Astrocyte (in vitro differentiated cells and primary cell): ENCODE data around the gene VPS37B. TPM values are rescaled to one million over a fixed set of nuclear protein-coding genes. Genes with fewer than 3 reads are reported as not detected.

Source experiments
- DNase-seq: peaks from one replicate; pipeline ENCODE4 v3.0.0-alpha.2; 2010; ENCODE audit warnings: low read depth
- FAIRE-seq: peaks from 2 replicates; lab custom pipeline; 2011; peaks lifted over from hg19 to GRCh38; lab: Jason Lieb, UNC
- H2AFZ ChIP-seq: 2 replicates; pipeline ENCODE4 v1.6.0; 2012; ENCODE audit warnings: low read depth, low read length, inconsistent platforms
- H3K27ac ChIP-seq: 2 replicates; pipeline ENCODE4 v1.5.1; 2011; ENCODE audit warnings: low read depth, low read length, inconsistent platforms
- H3K27me3 ChIP-seq: 2 replicates; pipeline ENCODE4 v1.6.0; 2011; ENCODE audit warnings: low read length, inconsistent platforms; ENCODE audit not compliant: insufficient read depth
- H3K36me3 ChIP-seq: 2 replicates; pipeline ENCODE4 v1.5.1; 2011; ENCODE audit warnings: low read length, inconsistent platforms; ENCODE audit not compliant: insufficient read depth
- H3K4me1 ChIP-seq: 2 replicates; pipeline ENCODE4 v1.5.1; 2011; ENCODE audit warnings: low read length, inconsistent platforms; ENCODE audit not compliant: insufficient read depth
- H3K4me2 ChIP-seq: 2 replicates; pipeline ENCODE4 v1.6.0; 2012; ENCODE audit warnings: low read length, inconsistent platforms
- H3K4me3 ChIP-seq: 2 replicates; pipeline ENCODE4 v1.5.1; 2011; ENCODE audit warnings: low read depth, mild to moderate bottlenecking, low read length, inconsistent platforms; ENCODE audit not compliant: insufficient read depth
- H3K79me2 ChIP-seq: 2 replicates; pipeline ENCODE4 v1.6.0; 2012; ENCODE audit warnings: mild to moderate bottlenecking, low read length, inconsistent platforms; ENCODE audit not compliant: insufficient read depth
- H3K9ac ChIP-seq: 2 replicates; pipeline ENCODE4 v1.6.0; 2012; ENCODE audit warnings: mild to moderate bottlenecking, low read length, inconsistent platforms
- H3K9me3 ChIP-seq: 2 replicates; pipeline ENCODE4 v1.5.1; 2012; ENCODE audit warnings: low read depth, mild to moderate bottlenecking, low read length, inconsistent platforms; ENCODE audit not compliant: insufficient read depth
- H4K20me1 ChIP-seq: 2 replicates; pipeline ENCODE4 v1.6.0; 2012; ENCODE audit warnings: low read length, inconsistent platforms; ENCODE audit not compliant: insufficient read depth
- H3K27ac Mint-ChIP-seq: one replicate; pipeline ENCODE4 v1.8.0; 2021; ENCODE audit warnings: mild to moderate bottlenecking, mixed read lengths; ENCODE audit not compliant: unreplicated experiment
- H3K27me3 Mint-ChIP-seq: one replicate; pipeline ENCODE4 v1.8.0; 2021; ENCODE audit warnings: low read depth, mixed read lengths; ENCODE audit not compliant: unreplicated experiment
- H3K36me3 Mint-ChIP-seq: one replicate; pipeline ENCODE4 v1.8.0; 2021; ENCODE audit warnings: low read depth, mixed read lengths; ENCODE audit not compliant: unreplicated experiment
- H3K4me1 Mint-ChIP-seq: one replicate; pipeline ENCODE4 v1.8.0; 2021; ENCODE audit warnings: low read depth, mixed read lengths; ENCODE audit not compliant: unreplicated experiment
- H3K4me3 Mint-ChIP-seq: one replicate; pipeline ENCODE4 v1.8.0; 2021; ENCODE audit warnings: mild to moderate bottlenecking, moderate library complexity, mixed read lengths; ENCODE audit not compliant: unreplicated experiment
- H3K9me3 Mint-ChIP-seq: one replicate; pipeline ENCODE4 v1.8.0; 2021; ENCODE audit warnings: mild to moderate bottlenecking, mixed read lengths; ENCODE audit not compliant: unreplicated experiment
- EZH2 ChIP-seq: IDR thresholded peaks from 2 replicates; pipeline ENCODE4 v1.6.1; 2012; ENCODE audit warnings: mild to moderate bottlenecking, low read length, inconsistent platforms; ENCODE audit not compliant: insufficient read depth
- total RNA-seq: library from RNA; stranded (reverse); gene quantifications from 2 replicates; pipeline ENCODE4 v1.2.1, GENCODE V29; 2021
- TF ChIP-seq, protein P1 (sequence below): IDR thresholded peaks from 2 replicates; pipeline ENCODE4 v1.5.1; 2011; ENCODE audit warnings: low read depth, mild to moderate bottlenecking, inconsistent platforms, low read length, moderate library complexity; ENCODE audit not compliant: insufficient read depth

Gene VPS37B
- total RNA-seq, 1 donor from 2014 or later = 31.4 TPM

DNA sequence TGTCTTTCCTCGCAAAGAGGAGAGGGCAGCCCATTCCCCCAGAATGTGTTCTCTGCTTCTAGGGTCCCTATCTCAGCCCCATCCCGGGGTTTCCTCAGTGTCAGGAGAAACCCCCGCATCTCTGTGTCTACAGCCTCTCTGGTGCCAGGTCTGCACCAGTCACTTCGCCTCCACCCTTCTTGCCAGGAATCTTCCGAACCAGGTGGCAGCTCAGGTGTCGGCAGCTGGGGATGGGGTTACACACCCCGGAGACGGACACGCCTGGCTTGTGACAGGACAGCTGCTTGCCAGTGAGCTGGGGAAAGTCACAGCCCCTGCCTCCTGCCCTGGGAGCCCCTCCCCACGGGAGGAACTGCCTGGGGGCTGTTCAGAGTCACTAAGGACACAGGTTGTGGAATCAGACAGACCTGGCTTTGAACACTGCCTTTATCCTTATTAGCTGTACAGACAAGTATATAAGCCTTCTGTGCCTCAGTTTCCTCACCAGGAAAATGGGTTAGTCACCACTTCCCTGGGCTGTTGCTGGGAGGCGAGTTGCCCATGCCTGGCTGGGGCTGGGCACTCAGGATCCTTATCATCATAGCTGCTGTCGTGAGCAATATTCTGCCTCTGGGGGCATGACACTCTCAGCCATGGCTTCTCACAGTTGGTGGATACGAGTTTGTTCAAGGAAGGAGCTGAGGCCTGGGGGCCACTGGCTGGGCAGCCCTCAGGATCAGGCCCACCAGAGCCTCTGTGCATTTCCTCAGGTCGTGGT lies 49.9 kb downstream of the VPS37B start:
- no peak for FAIRE-seq
- Histone ChIP-seq H3K27me3 (no peaks in the 10 kb centered on the region), H3K4me2 (no peak overlapping the region), H3K36me3 (no peaks in the 10 kb centered on the region), H3K9ac (no peak overlapping the region), H3K4me3 (no peak overlapping the region), H3K9me3 (no peaks in the 10 kb centered on the region), H3K4me1 (peaks cover 19% of the 10 kb centered on the region), H3K27ac (no peak overlapping the region), H3K79me2 (peaks cover 7% of the 10 kb centered on the region), H2AFZ (no peak overlapping the region), H4K20me1 (peaks cover 3% of the 10 kb centered on the region)
- Mint-ChIP-seq H3K27ac (no peak overlapping the region), H3K36me3 (peaks cover 5% of the 10 kb centered on the region), H3K9me3 (no peaks in the 10 kb centered on the region), H3K4me3 (no peak overlapping the region), H3K4me1 (peaks cover 13% of the 10 kb centered on the region), H3K27me3 (no peaks in the 10 kb centered on the region)
- TF ChIP-seq, protein P1, sequence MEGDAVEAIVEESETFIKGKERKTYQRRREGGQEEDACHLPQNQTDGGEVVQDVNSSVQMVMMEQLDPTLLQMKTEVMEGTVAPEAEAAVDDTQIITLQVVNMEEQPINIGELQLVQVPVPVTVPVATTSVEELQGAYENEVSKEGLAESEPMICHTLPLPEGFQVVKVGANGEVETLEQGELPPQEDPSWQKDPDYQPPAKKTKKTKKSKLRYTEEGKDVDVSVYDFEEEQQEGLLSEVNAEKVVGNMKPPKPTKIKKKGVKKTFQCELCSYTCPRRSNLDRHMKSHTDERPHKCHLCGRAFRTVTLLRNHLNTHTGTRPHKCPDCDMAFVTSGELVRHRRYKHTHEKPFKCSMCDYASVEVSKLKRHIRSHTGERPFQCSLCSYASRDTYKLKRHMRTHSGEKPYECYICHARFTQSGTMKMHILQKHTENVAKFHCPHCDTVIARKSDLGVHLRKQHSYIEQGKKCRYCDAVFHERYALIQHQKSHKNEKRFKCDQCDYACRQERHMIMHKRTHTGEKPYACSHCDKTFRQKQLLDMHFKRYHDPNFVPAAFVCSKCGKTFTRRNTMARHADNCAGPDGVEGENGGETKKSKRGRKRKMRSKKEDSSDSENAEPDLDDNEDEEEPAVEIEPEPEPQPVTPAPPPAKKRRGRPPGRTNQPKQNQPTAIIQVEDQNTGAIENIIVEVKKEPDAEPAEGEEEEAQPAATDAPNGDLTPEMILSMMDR = no peak
- no peak for TF ChIP-seq EZH2
- no peak for DNase-seq

DNA sequence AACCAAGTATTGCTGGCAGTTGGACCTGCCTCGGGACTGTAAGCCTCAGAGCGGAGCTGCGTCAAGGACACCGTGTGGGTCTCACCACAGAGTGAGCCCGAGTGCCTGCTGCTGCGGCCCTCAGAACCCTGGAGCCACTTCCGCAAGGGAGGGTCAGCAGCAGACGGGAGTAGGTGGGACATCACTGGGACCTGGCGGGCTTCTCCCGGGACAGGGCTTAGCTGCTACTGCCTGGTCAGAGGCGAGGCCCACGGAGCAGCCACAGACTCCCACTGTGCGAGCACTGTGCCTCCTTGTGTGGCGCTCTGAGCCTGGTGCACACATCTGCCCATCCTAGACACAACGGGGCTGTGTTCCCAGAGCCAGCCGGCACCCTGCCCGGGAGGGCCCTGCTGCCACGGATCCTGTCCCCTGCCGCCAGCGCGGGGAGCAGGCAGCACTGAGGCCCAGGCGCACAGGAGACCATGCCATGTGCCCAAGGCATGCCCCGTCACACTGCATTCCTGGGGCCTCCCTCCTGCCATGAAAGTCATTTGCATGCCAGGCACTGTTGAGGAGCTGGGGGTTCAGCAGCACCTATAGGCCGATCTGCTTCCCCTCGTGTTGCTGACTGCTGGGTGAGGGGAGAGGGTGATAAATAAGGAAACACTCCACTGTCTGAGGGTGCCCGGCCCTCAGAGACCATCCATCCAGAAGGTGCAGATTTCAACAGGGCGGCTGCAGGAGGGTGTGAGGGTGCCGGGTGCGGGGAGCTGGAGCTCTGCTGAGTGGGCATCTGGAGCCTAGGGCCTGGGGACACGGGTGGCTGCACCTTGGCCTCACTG lies 50.7 kb downstream of the VPS37B start:
- H3K36me3 Mint-ChIP-seq = peaks cover 5% of the 10 kb centered on the region
- no peaks in the 10 kb centered on the region for H3K9me3 ChIP-seq
- no peak overlapping the region for H3K27ac ChIP-seq
- no peak overlapping the region for H3K4me3 ChIP-seq
- peaks cover 2% of the 10 kb centered on the region for H3K9me3 Mint-ChIP-seq
- FAIRE-seq (no peak), DNase-seq (no peak)
- H3K36me3 ChIP-seq = no peaks in the 10 kb centered on the region
- H3K27me3 ChIP-seq = no peaks in the 10 kb centered on the region
- H3K27me3 Mint-ChIP-seq = no peaks in the 10 kb centered on the region
- H3K4me1 ChIP-seq = peaks cover 23% of the 10 kb centered on the region
- no peak overlapping the region for H3K9ac ChIP-seq
- peaks cover 3% of the 10 kb centered on the region for H4K20me1 ChIP-seq
- H3K27ac Mint-ChIP-seq = no peak overlapping the region
- peaks cover 7% of the 10 kb centered on the region for H3K79me2 ChIP-seq
- H3K4me1 Mint-ChIP-seq = peaks cover 14% of the 10 kb centered on the region
- TF ChIP-seq EZH2 = no peak
- TF ChIP-seq, protein P1 = no peak
- H3K4me3 Mint-ChIP-seq = no peak overlapping the region
- H2AFZ ChIP-seq = no peak overlapping the region
- H3K4me2 ChIP-seq = no peak overlapping the region
